Urinary bladder (tissue), 4 donors: ENCODE data around the gene NPTN. TPM values are rescaled to one million over a fixed set of nuclear protein-coding genes. Genes with fewer than 3 reads are reported as not detected.

Source experiments
- DNase-seq: peaks from one replicate; pipeline ENCODE4 v3.0.0-alpha.2; 2015; ENCODE audit errors: extremely low spot score
- H3K27ac ChIP-seq: one replicate; pipeline ENCODE4 v1.5.1; 2013; ENCODE audit warnings: low read depth, mild to moderate bottlenecking, moderate library complexity
- H3K36me3 ChIP-seq: one replicate; pipeline ENCODE4 v1.6.1; 2013; ENCODE audit warnings: mild to moderate bottlenecking, moderate library complexity; ENCODE audit not compliant: insufficient read depth
- H3K4me1 ChIP-seq: one replicate; pipeline ENCODE4 v1.6.1; 2013; ENCODE audit warnings: mild to moderate bottlenecking, moderate library complexity; ENCODE audit not compliant: insufficient read depth
- H3K4me3 ChIP-seq: one replicate; pipeline ENCODE4 v1.5.1; 2013; ENCODE audit warnings: low read depth, low read length
- WGBS: extraction: QIAGEN DNeasy Blood & Tissue Kit; methylation state at CpG from one replicate; pipeline ENCODE4 v1.1.7; 2013; 5-methylcytosine and 5-hydroxymethylcytosine counted together
- polyA plus RNA-seq: library from polyadenylated mRNA; stranded (reverse); fragments of 200-250 nt; gene quantifications from one replicate; pipeline ENCODE4 v1.2.3, GENCODE V29; 2013
- total RNA-seq: library from RNA; depleted of rRNA; stranded (reverse); fragments of >200 nt; gene quantifications from one replicate; pipeline ENCODE4 v1.2.3, GENCODE V29; 2014
- donor health status: healthy with polysubstance abuse.
- donor health status: healthy.

The NPTN gene
- total and polyA plus RNA-seq, 2 donors = 179 to 276 TPM

DNA sequence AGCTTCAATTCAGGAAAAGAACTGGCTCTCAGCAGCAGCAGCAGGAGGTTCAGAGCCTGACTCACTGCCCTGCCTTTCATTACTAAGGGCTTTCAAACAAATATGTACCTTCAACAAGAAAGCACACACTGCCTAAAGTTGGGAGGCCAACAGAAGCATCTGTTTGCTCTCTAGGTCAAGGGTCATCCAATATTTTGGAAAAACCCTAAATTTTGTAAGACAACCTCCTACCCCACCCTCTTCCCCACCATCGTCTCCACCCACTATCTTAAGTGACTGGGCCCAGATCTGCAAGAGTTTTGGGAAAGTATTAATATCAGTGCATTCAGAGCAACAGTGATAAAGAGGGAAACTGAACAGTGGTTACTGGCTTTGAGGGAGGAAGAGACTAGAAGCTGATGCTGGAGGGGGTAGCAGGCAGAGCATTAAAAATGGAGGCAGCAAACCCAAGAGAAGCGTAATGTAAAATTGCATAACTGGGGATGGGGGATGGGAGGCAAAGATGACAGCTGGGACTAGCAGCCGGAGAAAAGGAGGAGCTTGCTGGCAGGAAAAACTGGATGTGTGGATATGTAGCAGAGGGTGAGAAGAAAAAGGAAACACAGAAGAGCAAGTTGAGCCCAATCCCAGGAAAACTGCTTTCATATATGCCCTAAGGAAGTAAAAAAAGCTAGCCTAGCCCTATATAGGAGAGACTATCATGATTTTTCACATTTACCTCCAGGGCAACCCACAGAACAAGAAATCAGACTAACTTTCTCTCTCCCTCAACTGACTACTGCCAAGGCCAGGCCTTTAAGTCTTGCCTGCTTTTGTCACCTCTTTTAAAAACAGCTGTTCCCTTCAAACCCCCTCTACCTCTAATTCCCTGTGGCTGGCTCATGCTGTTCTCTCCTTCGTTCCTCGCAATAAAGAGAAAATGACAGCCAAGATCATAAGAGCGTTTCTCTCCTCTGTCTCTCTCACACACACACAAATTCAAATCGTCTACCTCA, 31.4 kb downstream of the NPTN start:
- DNase-seq = peak; percentile 31
- Histone ChIP-seq H3K36me3 (no peaks in the 10 kb centered on the region), H3K4me1 (peaks cover 10% of the 10 kb centered on the region), H3K27ac (no peak overlapping the region), H3K4me3 (no peak overlapping the region)
- WGBS = 19% methylated on average over 7 of the region's 7 CpGs

DNA sequence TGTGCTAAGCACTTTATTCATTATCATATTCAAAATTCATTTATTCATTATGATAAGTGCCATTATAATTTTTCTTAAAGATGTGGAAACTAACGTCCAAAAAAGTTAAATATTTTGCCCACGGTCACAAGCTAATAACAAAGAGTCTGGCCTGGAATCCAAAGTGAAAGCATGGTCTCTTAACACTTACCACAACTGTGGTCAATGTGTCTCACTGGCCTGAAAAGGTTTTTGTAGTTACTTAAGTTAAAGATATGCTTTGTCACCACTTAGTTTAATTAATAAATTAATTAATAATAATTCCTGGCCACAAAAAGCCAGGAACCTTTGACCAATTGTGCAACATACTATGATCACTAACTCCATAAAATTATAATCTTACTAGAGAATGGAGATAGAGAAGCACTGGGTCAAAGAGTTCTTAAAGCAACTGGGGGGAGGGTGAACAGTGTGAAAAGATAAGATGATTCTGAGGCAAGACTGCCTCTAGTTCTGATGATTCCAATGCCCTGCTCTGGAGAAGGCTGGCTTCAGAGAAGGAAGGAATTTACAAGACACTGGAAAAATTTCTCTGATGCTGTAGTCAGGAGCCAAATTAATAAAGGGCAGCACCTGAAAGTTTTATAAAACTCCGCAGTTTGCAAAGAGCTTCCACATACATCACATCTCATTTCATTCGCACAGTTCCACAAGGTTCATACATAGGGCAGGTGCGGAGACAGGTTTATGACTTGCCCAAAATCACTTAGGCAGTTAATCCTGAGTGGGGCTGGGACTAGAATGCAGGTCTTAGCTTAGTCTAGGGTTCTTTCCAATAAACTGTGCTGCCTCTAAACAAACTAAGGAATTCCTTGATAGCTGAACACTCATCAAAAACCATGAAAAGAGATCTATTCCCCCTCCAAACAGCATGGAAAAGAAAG, 32.5 kb downstream of the NPTN start:
- no peak for DNase-seq

DNA sequence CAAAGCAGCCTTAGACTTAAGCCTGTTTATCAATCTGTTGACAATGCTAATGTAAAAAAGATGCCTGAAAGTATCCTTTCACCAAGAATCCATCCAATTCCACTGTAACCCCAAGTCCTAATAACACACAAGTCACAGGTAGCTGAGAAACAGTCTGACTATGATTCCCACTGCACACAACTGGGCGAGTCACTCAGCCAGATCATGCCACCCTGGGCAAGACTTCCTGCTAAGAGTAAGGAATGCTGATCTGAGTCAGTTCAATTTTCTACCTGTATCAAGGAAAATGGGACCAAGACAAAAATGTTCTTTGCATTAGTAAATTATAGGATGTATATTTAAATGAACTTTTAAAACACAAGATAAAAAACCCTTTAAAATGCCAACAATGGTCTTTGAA, 33.3 kb downstream of the NPTN start:
- no peak overlapping the region for H3K4me3 ChIP-seq
- 82% methylated on average over 1 of the region's 1 CpG for WGBS
- DNase-seq = no peak
- H3K4me1 ChIP-seq = peaks cover 9% of the 10 kb centered on the region
- no peak overlapping the region for H3K27ac ChIP-seq
- no peaks in the 10 kb centered on the region for H3K36me3 ChIP-seq

More for the DNA sequence above, 32.5 kb downstream of the NPTN start:
- Histone ChIP-seq H3K4me3 (no peak overlapping the region), H3K36me3 (no peaks in the 10 kb centered on the region), H3K27ac (peak overlapping the region; percentile 63), H3K4me1 (peaks cover 9% of the 10 kb centered on the region)
- 57% methylated on average over 5 of the region's 5 CpGs for WGBS

DNA sequence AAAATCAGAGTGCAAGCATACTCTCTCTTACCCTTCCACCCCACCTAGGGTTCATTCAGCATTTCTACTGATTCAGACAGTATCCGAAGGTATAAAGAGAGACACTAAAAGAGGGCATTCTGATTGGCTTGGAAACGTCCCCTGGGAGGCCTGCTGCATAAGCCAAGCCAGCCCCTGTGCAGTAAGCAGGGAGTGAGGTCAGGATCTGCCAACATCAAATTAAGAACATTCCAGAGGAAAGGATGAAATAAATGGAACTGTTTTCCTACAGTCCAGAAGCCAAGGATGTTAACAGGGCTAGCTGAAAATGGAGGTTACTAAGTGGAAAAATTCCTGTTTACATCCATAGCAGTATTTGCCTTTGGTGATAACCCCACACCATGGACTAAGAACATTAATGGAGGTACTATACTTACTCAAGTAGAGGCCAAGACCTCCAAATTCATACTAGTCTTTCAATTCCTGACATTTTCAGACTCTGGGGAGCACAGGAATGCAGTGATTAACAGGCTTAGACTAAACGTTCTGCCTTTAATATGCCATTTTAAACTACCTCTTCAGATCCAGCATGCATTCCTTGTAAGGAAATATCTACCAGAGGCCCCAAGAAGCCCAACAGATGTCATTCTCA, 34.5 kb downstream of the NPTN start:
- Histone ChIP-seq H3K4me3 (no peak overlapping the region), H3K27ac (no peak overlapping the region), H3K4me1 (peaks cover 9% of the 10 kb centered on the region), H3K36me3 (no peaks in the 10 kb centered on the region)
- DNase-seq = no peak
- 30% methylated on average over 3 of the region's 3 CpGs for WGBS

DNA sequence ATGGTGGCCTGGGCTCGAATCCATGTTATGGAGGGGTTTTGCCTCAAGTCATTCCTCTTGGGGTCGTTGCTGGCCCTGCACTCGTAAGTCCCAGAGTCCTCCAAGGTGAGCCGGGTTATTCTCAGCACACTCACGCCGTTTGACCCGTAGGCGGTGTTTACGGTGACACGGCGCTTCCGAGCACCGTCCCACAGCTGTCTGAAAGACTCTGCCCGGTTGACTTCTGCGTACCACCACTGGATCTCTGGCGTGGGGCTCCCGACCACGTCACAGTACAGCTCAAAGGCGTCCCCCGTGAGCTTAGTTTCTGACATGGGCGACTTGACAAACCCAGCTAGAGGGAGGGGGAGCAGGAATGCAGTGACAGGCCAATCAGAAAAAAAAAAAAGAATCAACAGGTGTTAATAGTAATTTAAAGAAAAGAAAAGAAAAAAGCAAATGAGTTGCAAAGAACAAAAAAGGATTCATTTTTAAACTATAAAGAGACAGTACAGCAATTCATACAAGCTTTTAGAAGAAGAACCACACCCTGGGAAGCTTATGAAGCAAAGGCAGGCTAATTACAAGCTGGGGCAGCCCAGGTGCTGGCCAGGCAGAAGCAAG, 36.1 kb downstream of the NPTN start:
- Histone ChIP-seq H3K27ac (no peak overlapping the region), H3K36me3 (no peaks in the 10 kb centered on the region), H3K4me3 (no peak overlapping the region), H3K4me1 (peaks cover 9% of the 10 kb centered on the region)
- WGBS = 89% methylated on average over 21 of the region's 21 CpGs
- no peak for DNase-seq

DNA sequence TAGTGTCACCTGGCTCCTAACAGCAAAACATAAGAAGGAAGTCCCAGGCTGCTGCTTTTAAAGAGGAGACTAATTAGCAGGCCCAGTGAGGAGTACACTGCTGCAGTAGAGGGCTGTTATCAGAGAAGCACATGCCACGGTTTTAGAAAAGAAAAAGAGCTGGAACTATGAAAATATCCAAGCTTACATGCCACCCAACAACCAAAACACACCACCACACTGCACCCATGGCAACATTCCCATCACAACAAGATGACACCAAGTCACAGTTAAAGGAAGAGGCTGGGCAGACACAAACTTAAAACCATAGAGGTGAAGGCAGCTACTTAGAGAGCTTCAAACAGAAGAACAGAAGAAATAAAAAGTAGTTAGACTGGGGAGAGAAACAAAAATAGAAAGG, 37.0 kb downstream of the NPTN start:
- Histone ChIP-seq H3K36me3 (no peaks in the 10 kb centered on the region), H3K27ac (no peak overlapping the region), H3K4me3 (no peak overlapping the region), H3K4me1 (peaks cover 6% of the 10 kb centered on the region)
- WGBS = 32% methylated on average over 1 of the region's 1 CpG
- no peak for DNase-seq

DNA sequence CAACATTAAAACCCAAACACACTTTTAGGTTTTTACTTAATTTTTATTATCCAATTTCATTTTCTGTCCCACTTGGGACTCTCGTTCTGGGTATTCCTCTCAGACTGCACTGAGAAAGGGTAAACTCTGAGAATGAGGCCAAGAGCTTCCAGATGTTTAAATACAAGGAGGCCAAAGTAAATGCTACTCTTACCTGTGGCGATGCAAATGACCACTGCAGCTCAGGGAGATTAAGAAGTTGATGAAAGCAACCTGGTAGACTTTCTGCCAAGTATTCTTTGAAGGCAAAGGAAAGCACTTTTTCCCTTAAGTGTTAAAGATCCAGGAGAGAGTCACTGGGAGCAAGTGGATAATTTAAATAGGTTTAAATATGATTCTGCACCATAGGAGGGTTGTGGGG, 39.1 kb downstream of the NPTN start:
- no peak overlapping the region for H3K4me3 ChIP-seq
- peaks cover 6% of the 10 kb centered on the region for H3K4me1 ChIP-seq
- no peaks in the 10 kb centered on the region for H3K36me3 ChIP-seq
- WGBS = 43% methylated on average over 2 of the region's 2 CpGs
- H3K27ac ChIP-seq = no peak overlapping the region
- DNase-seq = no peak

DNA sequence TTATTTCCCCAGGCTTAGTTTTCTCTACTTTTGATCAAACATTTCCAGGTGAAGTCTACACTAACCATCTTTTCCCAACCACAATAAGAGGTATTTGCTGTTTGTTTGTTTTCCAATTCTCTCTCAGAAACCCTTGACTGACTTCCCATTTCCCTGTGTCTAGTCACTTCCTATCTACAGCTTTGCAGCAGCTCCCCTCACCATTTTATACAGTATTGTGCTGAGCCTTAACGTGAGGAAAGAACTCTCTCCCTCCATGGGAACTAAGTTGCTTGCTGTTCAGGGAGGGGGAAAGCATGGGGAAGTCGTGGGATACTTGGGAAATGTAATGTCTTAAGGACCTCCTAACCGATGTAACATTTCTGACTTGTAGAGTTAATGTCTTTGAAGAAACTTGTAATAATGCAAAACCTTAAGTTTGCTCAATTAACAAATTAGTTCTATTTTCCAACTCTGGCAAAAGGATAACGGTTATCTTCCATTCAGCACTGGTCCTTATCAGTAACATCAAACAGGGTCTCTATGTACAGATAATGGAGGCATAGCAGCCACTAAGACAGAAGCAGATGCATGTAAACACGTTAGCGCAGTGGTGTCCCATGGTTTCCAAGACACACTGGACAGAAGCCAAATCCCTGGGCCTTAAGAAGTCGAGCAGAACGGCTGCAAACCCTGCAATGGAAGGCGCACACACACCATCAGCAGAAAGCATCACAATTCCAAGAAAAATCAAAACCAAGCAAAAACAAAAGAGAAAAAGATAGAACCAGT, 39.7 kb downstream of the NPTN start:
- peak; percentile 18 for DNase-seq
- Histone ChIP-seq H3K27ac (no peak overlapping the region), H3K36me3 (no peaks in the 10 kb centered on the region), H3K4me1 (peaks cover 6% of the 10 kb centered on the region), H3K4me3 (no peak overlapping the region)
- 25% methylated on average over 9 of the region's 9 CpGs for WGBS

DNA sequence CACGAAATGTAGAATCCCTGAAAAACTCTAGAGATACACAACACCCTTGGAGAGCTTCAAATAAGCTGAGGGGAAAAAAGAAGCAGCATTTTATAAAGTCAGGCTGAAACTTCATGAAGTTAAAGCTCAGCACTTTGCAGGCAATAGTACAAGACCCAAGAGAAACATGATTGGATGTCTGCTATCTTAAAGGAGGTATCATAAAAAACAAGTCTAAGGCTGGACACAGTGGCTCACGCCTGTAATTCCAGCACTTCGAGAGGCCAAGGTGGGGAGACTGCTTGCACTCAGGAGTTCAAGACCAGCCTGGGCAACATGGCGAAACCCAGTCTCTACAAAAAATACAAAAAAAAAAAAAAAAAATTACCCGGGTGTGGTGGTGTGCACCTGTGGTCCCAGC, 42.9 kb downstream of the NPTN start:
- Histone ChIP-seq H3K36me3 (peaks cover 2% of the 10 kb centered on the region), H3K27ac (no peak overlapping the region), H3K4me3 (no peak overlapping the region), H3K4me1 (no peaks in the 10 kb centered on the region)
- WGBS = 92% methylated on average over 5 of the region's 5 CpGs
- DNase-seq = no peak

DNA sequence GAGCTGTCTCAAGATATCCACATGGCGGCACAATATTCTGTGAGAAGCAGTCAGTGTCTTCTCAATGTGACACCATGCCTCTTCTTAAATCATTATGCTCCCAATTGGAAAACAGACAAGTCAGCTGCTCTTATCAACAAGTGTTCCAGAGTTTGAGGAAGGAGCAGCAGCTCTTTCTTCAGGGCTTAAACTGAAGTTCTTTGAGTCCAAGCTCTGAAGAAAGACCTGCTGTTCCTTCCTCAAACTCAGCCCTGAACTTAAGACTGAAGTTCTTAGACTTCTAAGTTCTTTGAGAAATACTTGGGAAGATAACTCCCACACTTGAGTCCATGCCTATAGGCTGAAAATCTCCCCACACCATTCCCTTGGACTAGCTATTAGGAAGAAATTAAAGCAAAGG, 43.4 kb downstream of the NPTN start:
- no peaks in the 10 kb centered on the region for H3K4me1 ChIP-seq
- peaks cover 2% of the 10 kb centered on the region for H3K36me3 ChIP-seq
- no peak overlapping the region for H3K27ac ChIP-seq
- WGBS = 99% methylated on average over 1 of the region's 1 CpG
- no peak overlapping the region for H3K4me3 ChIP-seq
- no peak for DNase-seq

DNA sequence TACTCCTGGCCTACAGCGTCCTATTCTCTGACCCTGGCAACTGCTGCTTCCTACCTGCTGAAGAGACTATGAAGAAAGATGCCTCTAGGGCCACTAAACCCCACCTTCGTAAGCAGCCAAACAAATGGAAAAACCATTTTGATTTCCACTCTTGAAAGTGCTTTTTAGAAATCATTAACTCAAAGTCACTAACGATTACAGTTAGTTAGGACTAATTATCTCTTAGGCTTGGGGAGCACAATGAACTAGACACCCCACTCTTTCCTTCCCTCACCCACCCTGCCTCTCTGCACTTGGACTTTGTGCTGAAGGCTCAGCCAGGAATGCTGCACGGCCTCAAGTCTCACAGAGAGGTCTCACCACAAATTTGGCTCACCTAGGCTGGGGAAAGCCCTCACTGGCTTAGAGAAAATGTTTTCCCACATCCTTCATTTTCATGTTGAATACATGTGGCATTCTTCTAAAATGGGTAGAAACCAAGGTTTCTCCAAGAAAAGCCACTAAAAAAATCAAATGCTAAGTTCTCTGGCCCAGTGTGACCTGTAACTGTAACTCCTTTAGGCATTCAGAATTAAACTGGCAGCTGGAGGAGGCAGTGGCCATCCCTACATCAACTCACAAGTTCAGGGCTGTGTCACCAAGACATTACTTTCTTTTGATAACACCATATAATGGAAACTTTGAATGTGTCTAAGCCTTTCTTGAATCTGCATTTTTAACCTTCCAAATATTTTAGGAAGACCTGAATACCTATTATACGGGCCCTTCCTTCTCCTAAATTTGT, 47.1 kb downstream of the NPTN start:
- DNase-seq = no peak
- H3K27ac ChIP-seq = no peak overlapping the region
- H3K4me1 ChIP-seq = no peaks in the 10 kb centered on the region
- H3K36me3 ChIP-seq = peaks cover 2% of the 10 kb centered on the region
- WGBS = 79% methylated on average over 5 of the region's 5 CpGs
- H3K4me3 ChIP-seq = no peak overlapping the region
